Kidney (tissue), 14 donors: ENCODE data around the gene ILK. TPM values are rescaled to one million over a fixed set of nuclear protein-coding genes. Genes with fewer than 3 reads are reported as not detected.

Source experiments
- DNase-seq, 5 donors: peaks; one replicate each; pipeline ENCODE4 v3.0.0-alpha.2; 2013 to 2020
- FAIRE-seq: peaks from 2 replicates; lab custom pipeline; 2012; peaks lifted over from hg19 to GRCh38; lab: Jason Lieb, UNC
- H3K27ac ChIP-seq, 2 donors: one replicate each; pipeline ENCODE4 v1.7.0; 2013; ENCODE audit warnings: low read depth in 2 of 2, low read length in 2 of 2, inconsistent platforms in 1 of 2
- H3K27me3 ChIP-seq: one replicate; pipeline ENCODE4 v1.7.1; 2013; ENCODE audit warnings: low read length, inconsistent platforms; ENCODE audit not compliant: control insufficient read depth, insufficient read depth
- H3K36me3 ChIP-seq, 3 donors: one replicate each; pipeline versions ENCODE4 v1.7.0 to v1.7.1; 2013; ENCODE audit warnings: low read length in 3 of 3, control low read depth in 1 of 3, inconsistent platforms in 1 of 3; ENCODE audit not compliant: insufficient read depth in 3 of 3, control insufficient read depth in 2 of 3
- H3K4me1 ChIP-seq, 3 donors: one replicate each; pipeline versions ENCODE4 v1.7.0 to v1.7.1; 2013; ENCODE audit warnings: low read length in 3 of 3, inconsistent platforms in 1 of 3, low read depth in 1 of 3; ENCODE audit not compliant: control insufficient read depth in 2 of 3, insufficient read depth in 2 of 3
- H3K4me3 ChIP-seq, 3 donors: one replicate each; pipeline versions ENCODE4 v1.7.0 to v1.8.1; 2013; ENCODE audit warnings: low read length in 3 of 3, control low read depth in 1 of 3, inconsistent platforms in 1 of 3
- H3K9ac ChIP-seq, 3 donors: one replicate each; pipeline versions ENCODE4 v1.7.0 to v1.7.1; 2013; ENCODE audit warnings: low read length in 3 of 3, control low read depth in 1 of 3, inconsistent platforms in 1 of 3
- H3K9me3 ChIP-seq, 3 donors: one replicate each; pipeline versions ENCODE4 v1.7.0 to v1.7.1; 2013; ENCODE audit warnings: low read length in 3 of 3, control low read depth in 1 of 3, inconsistent platforms in 1 of 3; ENCODE audit not compliant: control insufficient read depth in 2 of 3, insufficient read depth in 1 of 3
- CTCF ChIP-seq: IDR thresholded peaks from 3 replicates; pipeline ENCODE4 v1.5.1; 2012; ENCODE audit warnings: mild to moderate bottlenecking, moderate library complexity, borderline replicate concordance; ENCODE audit not compliant: insufficient read depth; ENCODE audit errors: extremely low read depth
- intact Hi-C: fragments of 100-400 bp; cut with DNase I; formaldehyde crosslinking; loops from one replicate; pipeline ENCODE4 v1.11.1; 2022
- polyA plus RNA-seq: library from polyadenylated mRNA; stranded (reverse); fragments of 350-450 nt; fragmentation: Illumina TruSeq; extraction: RNeasy Lipid Tissue Mini Kit (QIAGEN cat#74804); gene quantifications from one replicate; pipeline ENCODE4 v1.2.3, GENCODE V29; 2014; ENCODE audit warnings: low read depth, low replicate concordance; ENCODE audit not compliant: insufficient read depth
- total RNA-seq: library from RNA; stranded (reverse); fragmentation: NEBNext Ultra II Directional; extraction: Animal tissue kit (Norgen Biotek cat#: 25700); gene quantifications from one replicate; pipeline ENCODE4 v1.2.1, GENCODE V29; 2021
- donor health status: control.
- donor health status: control.
- donor health status: control.
- donor health status: control.
- donor health status: control.
- donor health status: DM: yes; HTN: yes; CAD: no.
- donor health status: Normal renal cell carcinoma (clear cell type).

Gene ILK
- total and polyA plus RNA-seq, 2 donors from 2014 or later, result 149 to 170 TPM

GRCh38 chr11:6602096-6602940 is 1.3 kb upstream of the ILK start:
- Histone ChIP-seq H3K27me3 (no peaks in the 10 kb centered on the region), H3K9me3 (no peaks in the 10 kb centered on the region), H3K27ac (peak overlapping the region in 1 of 2 donors; percentile 92), H3K4me3 (peak overlapping the region; percentile 87 to 91 (median 89)), H3K9ac (peak overlapping the region; percentile 66 to 96 (median 84)), H3K36me3 (peaks cover 3 to 23% (median 17%) of the 10 kb centered on the region in 3 donors), H3K4me1 (peaks cover 5 to 34% (median 20%) of the 10 kb centered on the region in 3 donors)
- DNase-seq (peak in 2 of 5 donors; percentile 3 to 31), FAIRE-seq (no peak)
- no peak for TF ChIP-seq CTCF
- intact Hi-C loops, result no loop called here

GRCh38 chr11:6604081-6604626 is 580 bp downstream of the ILK start:
- Histone ChIP-seq H3K27ac (peak overlapping the region; percentile 92 to 97), H3K9me3 (no peaks in the 10 kb centered on the region), H3K9ac (peak overlapping the region; percentile 89 to 98 (median 91)), H3K36me3 (peaks cover 11 to 34% (median 31%) of the 10 kb centered on the region in 3 donors), H3K4me1 (peaks cover 5 to 45% (median 24%) of the 10 kb centered on the region in 3 donors), H3K27me3 (no peaks in the 10 kb centered on the region), H3K4me3 (peak overlapping the region; percentile 91 to 95 (median 93))
- peak in 4 of 5 donors; percentile 67 to 89 (median 80) for DNase-seq
- intact Hi-C loops, result no loop called here
- no peak for FAIRE-seq
- TF ChIP-seq CTCF, result peak; percentile 18

DNA sequence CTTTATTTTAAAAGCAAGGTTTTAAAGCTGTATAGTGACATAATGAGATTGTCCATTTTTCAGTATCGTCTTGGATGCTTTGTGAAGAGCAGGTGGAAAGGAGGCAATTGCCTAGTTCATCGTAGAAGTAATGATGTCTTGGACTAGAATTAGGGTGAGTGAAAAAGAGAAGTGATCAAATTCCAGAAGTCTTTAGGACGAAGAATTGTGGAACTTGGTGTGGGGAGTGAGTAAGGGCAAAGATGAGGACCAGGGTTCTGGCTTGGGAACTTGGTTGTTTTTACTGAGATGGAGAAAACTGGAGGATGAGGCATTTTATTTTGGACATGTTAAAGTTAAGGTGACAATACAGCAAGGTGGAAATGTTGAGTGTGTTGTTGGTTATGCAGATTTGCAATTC is 1.2 kb downstream of the ILK start:
- FAIRE-seq, result no peak
- peaks cover 5 to 45% (median 20%) of the 10 kb centered on the region in 3 donors for H3K4me1 ChIP-seq
- no peak for TF ChIP-seq CTCF

More for the DNA sequence above, 1.2 kb downstream of the ILK start:
- peak overlapping the region; percentile 89 to 98 (median 91) for H3K9ac ChIP-seq
- peak overlapping the region in 1 of 2 donors; percentile 97 for H3K27ac ChIP-seq
- H3K36me3 ChIP-seq, result peaks cover 16 to 34% (median 34%) of the 10 kb centered on the region in 3 donors
- H3K27me3 ChIP-seq, result no peaks in the 10 kb centered on the region
- peak overlapping the region; percentile 91 to 95 (median 93) for H3K4me3 ChIP-seq
- H3K9me3 ChIP-seq, result no peaks in the 10 kb centered on the region
- peak in 1 of 5 donors; percentile 2 for DNase-seq
- intact Hi-C loops, result no loop called here
